BE2C (cell line): ENCODE results near the gene TMEM145.
A peak's percentile ranks its signal among the peaks of the same experiment; 100 is the strongest.

ENCODE experiments used
- DNase-seq: peaks from one replicate; pipeline ENCODE4 v3.0.0-alpha.2; 2020
- H3K27me3 ChIP-seq: fragments of 250-450 bp; sonication (Bioruptor Pico); 2 replicates; pipeline ENCODE4 v1.5.1; 2020; ENCODE audit warnings: mild to moderate bottlenecking
- H3K36me3 ChIP-seq: fragments of 250-450 bp; sonication (Bioruptor Pico); 2 replicates; pipeline ENCODE4 v1.5.1; 2020; ENCODE audit warnings: mild to moderate bottlenecking
- H3K4me1 ChIP-seq: fragments of 250-450 bp; sonication (Bioruptor Pico); 2 replicates; pipeline ENCODE4 v1.5.1; 2020
- H3K4me3 ChIP-seq: 2 replicates; pipeline ENCODE4 v1.5.1; 2011; ENCODE audit warnings: low read depth, low read length
- H3K9me3 ChIP-seq: fragments of 250-450 bp; sonication (Bioruptor Pico); 2 replicates; pipeline ENCODE4 v1.5.1; 2020
- TF ChIP-seq, protein P1 (sequence below): IDR thresholded peaks from 2 replicates; pipeline ENCODE4 v1.5.1; 2012; ENCODE audit warnings: mild to moderate bottlenecking, low read depth, low read length

Gene TMEM145

DNA sequence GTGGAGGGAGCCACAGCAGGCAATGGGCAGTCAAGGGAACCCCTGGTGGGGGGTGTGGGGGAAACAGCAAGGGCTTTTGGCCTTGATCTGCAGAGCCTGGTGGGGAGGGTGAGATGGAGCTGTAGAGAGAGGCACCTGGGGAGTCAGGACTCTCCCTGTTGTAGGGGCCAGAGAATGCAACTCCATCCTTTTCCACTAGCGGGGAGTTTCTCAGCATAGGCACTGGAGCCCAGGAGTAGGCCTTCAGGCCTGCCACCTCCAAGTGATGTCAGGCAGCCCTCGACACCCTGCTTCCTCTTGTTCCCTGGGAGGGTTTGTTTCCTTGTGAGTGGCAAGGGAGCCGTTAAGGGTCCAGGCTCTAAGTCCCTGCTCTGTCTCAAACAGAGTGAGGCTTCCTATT lies 37.3 kb downstream of the TMEM145 start:
- TF ChIP-seq, protein P1, sequence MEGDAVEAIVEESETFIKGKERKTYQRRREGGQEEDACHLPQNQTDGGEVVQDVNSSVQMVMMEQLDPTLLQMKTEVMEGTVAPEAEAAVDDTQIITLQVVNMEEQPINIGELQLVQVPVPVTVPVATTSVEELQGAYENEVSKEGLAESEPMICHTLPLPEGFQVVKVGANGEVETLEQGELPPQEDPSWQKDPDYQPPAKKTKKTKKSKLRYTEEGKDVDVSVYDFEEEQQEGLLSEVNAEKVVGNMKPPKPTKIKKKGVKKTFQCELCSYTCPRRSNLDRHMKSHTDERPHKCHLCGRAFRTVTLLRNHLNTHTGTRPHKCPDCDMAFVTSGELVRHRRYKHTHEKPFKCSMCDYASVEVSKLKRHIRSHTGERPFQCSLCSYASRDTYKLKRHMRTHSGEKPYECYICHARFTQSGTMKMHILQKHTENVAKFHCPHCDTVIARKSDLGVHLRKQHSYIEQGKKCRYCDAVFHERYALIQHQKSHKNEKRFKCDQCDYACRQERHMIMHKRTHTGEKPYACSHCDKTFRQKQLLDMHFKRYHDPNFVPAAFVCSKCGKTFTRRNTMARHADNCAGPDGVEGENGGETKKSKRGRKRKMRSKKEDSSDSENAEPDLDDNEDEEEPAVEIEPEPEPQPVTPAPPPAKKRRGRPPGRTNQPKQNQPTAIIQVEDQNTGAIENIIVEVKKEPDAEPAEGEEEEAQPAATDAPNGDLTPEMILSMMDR, result no peak
- Histone ChIP-seq H3K27me3 (no peaks in the 10 kb centered on the region), H3K9me3 (no peaks in the 10 kb centered on the region), H3K4me1 (peaks cover 5% of the 10 kb centered on the region; the same call in 1 of the 2 replicates), H3K4me3 (no peak overlapping the region), H3K36me3 (peaks cover 13% of the 10 kb centered on the region)
- no peak for DNase-seq

- H3K27me3 ChIP-seq, result no peaks in the 10 kb centered on the region
- H3K4me3 ChIP-seq, result no peak overlapping the region
- peaks cover 16% of the 10 kb centered on the region for H3K36me3 ChIP-seq
- H3K4me1 ChIP-seq, result peaks cover 5% of the 10 kb centered on the region; the same call in 1 of the 2 replicates
- no peaks in the 10 kb centered on the region for H3K9me3 ChIP-seq
- TF ChIP-seq, protein P1, result no peak
- no peak for DNase-seq
Observed at GRCh38 chr19:42351079-42351735, 38.1 kb downstream of the TMEM145 start.

- Histone ChIP-seq H3K4me1 (peaks cover 5% of the 10 kb centered on the region; the same call in 1 of the 2 replicates), H3K27me3 (no peaks in the 10 kb centered on the region), H3K9me3 (no peaks in the 10 kb centered on the region), H3K36me3 (peaks cover 26% of the 10 kb centered on the region), H3K4me3 (no peak overlapping the region)
- TF ChIP-seq, protein P1, result no peak
- peak; percentile 53 for DNase-seq
Observed at GRCh38 chr19:42352301-42353259, 39.5 kb downstream of the TMEM145 start.

DNA sequence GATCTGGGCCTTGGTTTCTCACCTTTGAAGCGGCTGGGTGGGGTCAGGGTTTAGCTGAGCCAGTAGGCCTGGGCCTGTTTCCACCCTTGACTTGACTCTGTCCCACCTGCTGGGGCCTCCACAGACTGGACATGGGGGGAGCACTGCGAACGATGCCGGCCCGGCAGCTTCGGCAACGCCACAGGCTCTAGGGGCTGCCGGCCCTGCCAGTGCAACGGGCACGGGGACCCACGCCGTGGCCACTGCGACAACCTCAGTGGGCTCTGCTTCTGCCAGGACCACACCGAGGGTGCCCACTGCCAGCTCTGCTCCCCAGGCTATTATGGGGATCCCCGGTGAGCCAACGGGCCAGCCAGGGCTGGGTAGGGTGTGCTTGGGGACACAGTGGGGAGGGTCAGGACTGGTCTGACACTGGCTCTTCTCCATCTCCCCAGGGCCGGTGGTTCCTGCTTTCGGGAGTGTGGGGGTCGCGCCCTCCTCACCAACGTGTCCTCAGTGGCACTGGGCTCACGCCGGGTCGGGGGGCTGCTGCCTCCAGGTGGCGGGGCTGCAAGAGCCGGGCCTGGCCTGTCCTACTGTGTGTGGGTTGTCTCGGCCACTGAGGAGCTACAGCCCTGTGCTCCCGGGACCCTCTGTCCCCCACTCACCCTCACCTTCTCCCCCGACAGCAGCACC lies 40.4 kb downstream of the TMEM145 start:
- no peaks in the 10 kb centered on the region for H3K27me3 ChIP-seq
- peaks cover 26% of the 10 kb centered on the region for H3K36me3 ChIP-seq
- H3K4me1 ChIP-seq, result peaks cover 5% of the 10 kb centered on the region; the same call in 1 of the 2 replicates
- H3K9me3 ChIP-seq, result no peaks in the 10 kb centered on the region
- no peak for DNase-seq
- TF ChIP-seq, protein P1, result no peak
- H3K4me3 ChIP-seq, result no peak overlapping the region

DNA sequence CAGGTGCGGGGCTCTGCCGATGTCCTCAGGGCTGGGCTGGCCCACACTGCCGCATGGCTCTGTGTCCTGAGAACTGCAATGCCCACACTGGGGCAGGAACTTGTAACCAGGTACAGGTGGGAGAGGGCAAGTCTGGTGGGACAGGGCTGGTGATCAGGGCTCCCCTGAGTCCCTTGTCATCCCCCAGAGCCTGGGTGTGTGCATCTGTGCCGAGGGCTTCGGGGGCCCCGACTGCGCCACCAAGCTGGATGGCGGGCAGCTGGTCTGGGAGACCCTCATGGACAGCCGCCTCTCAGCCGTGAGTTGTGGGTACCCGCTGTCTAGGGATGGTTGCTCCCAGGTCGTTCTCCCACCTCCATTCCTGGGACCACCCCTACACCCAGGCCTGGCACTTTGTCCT lies 42.8 kb downstream of the TMEM145 start:
- no peaks in the 10 kb centered on the region for H3K9me3 ChIP-seq
- H3K36me3 ChIP-seq, result peaks cover 26% of the 10 kb centered on the region
- no peak overlapping the region for H3K4me3 ChIP-seq
- DNase-seq, result no peak
- H3K4me1 ChIP-seq, result peaks cover 5% of the 10 kb centered on the region; the same call in 1 of the 2 replicates
- TF ChIP-seq, protein P1, result no peak
- H3K27me3 ChIP-seq, result no peaks in the 10 kb centered on the region
